ENCODE measurements around the gene DHRS3.
"Not testable (repeated sequence)": the region's sequence is repeated elsewhere in the genome, so short reads cannot be mapped to it uniquely, and the experiment has no call there.

The DHRS3 gene, protein sequence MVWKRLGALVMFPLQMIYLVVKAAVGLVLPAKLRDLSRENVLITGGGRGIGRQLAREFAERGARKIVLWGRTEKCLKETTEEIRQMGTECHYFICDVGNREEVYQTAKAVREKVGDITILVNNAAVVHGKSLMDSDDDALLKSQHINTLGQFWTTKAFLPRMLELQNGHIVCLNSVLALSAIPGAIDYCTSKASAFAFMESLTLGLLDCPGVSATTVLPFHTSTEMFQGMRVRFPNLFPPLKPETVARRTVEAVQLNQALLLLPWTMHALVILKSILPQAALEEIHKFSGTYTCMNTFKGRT

GRCh38 chr1:12617901-12618660 is at the start of gene DHRS3:
Gene DHRS3, minus strand, starts transcription at chr1:12618210. Its CDS starts 862 bp downstream, at chr1:12617348.
- DNase-seq (ENCODE audit: low read depth, low spot score): peak; percentile 90
- H3K27ac ChIP-seq: peak within 1 kb of the TSS; percentile 97

GRCh38 chr1:12666141-12666735 is 48.2 kb upstream of the DHRS3 start:
- no peak for DNase-seq (ENCODE audit: low read depth, low spot score)

GRCh38 chr1:12665511-12665910 is 47.5 kb upstream of the DHRS3 start:
- no peak overlapping the region for H3K27ac ChIP-seq
- no peak for DNase-seq (ENCODE audit: low read depth, low spot score)

More at GRCh38 chr1:12666141-12666735, 48.2 kb upstream of the DHRS3 start:
- no peak overlapping the region for H3K27ac ChIP-seq

DNA sequence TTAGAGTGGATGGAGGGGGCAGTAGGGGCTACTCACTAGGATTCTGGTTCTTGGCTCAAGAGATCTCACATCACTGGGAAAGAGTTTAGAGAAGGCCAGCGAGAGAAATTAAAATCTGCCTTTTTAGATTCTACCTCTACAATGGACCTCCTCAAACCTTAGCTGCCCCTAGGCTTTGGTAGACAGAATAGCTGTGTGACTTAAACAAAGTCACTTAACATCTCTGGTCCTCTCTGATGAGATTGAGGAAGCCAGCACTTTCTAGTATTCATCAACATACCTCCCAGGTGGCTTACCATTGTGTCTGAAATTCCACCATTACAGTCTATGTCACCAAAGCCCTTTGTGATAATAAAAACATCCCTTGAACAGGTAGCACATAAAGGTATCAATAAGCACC is 44.5 kb upstream of the DHRS3 start:
- DNase-seq (ENCODE audit: low read depth, low spot score): no peak
- H3K27ac ChIP-seq: no peak overlapping the region

- DNase-seq (ENCODE audit: low read depth, low spot score): no peak
- no peak overlapping the region for H3K27ac ChIP-seq
Measured at GRCh38 chr1:12661606-12662219, 43.7 kb upstream of the DHRS3 start.

DNA sequence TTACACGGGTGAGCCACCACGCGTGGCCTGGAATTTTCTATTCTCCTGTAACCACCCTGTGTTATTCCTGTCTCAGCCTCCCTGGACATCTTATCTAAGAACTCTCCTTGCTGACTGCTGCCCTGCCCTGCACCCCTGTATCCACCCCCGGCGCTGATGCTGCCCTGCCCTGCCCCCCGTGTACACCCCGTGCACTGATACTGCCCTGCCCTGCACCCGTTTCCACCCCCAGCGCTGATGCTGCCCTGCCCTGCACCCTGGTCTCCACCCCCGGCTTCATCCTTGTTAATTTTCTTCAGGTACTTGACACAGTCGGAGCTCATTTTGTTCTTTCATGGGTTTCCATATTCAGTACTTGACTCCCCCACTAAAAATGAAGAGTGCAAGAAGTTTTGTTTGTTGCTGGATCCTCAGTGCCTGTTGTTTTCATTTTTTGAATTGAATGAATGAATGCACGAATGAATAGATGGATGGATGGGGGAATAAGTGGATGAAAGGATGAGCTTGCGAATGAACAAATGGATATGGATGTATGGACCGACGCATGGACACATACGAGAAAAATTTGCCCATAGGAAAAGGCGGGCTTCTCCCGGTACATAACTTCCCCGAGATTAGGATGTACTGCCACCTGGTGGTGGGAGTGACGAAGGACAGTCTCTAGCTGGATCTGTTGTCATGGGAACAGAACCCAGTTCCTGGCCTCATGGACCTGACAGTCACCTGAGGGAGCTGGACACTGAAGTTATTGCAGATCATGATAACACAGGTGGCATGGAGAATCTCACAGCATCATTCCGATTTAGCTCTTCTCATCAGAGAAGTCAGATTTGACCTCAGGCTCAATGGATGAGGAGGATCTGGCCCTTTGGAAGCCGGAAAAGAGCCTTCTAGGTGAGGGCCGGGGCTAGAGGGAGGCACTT is 40.8 kb upstream of the DHRS3 start:
- DNase-seq (ENCODE audit: low read depth, low spot score): peak; percentile 12
- H3K27ac ChIP-seq: no peak overlapping the region

DNA sequence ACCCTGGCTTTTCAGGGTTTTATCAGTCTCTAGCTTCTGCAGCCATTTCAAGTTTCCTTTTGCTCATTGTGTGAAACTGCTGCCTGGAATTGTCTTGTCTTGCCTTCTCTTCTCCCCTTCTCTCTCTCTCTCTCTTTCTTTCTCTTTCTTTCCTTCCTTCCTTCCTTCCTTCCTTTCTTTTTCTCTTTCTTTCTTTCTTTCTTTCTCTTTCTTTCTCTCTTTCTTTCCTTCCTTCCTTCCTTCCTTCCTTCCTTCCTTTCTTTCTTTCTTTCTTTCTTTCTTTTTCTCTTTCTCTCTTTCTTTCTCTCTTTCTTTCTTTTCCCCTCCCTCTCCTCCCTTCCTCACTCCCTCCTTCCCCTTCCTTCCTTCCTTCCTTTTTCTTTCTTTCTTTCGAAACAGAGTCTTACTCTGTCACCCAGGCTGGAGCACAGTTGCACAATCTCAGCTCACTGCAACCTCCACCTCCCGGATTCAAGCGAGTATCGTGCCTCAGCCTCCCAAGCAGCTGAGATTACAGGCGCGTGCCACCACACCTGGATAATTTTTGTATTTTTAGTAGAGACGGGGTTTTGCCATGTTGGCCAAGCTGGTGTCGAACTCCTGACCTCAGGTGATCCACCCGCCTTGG is 40.0 kb upstream of the DHRS3 start:
- DNase-seq (ENCODE audit: low read depth, low spot score); H3K27ac ChIP-seq: not testable (repeated sequence)

- DNase-seq (ENCODE audit: low read depth, low spot score): no peak
- H3K27ac ChIP-seq: no peak overlapping the region
Measured at GRCh38 chr1:12657060-12657884, 39.3 kb upstream of the DHRS3 start.

DNA sequence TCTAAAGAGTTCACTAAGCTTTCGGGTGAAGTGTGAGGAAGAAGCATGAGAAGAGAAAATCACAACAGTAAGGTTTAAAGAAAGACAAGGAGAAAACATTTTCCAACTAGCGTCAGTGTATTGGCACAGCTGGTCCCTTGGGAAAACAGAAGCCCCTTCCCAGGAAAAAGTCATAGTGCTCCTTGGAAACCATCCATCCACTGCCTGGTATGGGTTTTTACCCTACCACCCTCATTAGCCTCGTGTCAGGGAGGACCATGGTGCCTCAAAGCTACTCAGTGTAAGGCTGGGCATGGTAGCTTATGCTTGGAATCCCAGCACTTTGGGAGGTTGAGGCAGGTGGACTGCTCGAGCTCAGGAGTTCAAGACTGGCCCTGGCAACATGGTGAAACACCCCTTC is 38.6 kb upstream of the DHRS3 start:
- DNase-seq (ENCODE audit: low read depth, low spot score): no peak
- H3K27ac ChIP-seq: no peak overlapping the region

GRCh38 chr1:12654657-12655056 is 36.6 kb upstream of the DHRS3 start:
- no peak overlapping the region for H3K27ac ChIP-seq
- DNase-seq (ENCODE audit: low read depth, low spot score): no peak

DNA sequence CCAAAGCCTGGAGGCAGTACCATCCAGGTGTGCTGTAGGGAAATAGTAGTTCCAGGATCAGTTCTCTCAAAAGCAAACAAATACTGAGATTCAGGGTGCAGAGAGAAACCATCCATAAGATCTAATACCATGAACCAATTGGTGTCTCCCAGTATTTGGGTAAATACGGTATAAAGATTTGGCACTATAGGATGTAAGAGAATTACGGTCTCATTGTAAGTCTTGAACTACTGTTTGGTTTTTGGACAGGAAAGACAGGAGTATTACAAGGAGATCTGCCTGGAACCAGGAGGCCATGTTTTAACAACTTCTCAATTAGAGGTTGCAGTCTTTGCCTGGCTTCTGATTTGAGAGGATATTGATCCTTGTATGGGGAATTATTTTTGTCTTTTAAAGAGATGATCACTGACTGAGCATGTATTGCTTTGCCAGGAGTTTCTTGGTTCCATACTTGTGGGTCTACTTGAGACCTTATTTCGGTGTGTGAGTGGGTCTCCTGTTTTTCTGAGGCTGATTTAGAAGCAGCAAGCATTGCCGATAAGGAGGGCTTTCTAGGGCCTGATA is 36.1 kb upstream of the DHRS3 start:
- DNase-seq (ENCODE audit: low read depth, low spot score): no peak
- H3K27ac ChIP-seq: no peak overlapping the region

DNA sequence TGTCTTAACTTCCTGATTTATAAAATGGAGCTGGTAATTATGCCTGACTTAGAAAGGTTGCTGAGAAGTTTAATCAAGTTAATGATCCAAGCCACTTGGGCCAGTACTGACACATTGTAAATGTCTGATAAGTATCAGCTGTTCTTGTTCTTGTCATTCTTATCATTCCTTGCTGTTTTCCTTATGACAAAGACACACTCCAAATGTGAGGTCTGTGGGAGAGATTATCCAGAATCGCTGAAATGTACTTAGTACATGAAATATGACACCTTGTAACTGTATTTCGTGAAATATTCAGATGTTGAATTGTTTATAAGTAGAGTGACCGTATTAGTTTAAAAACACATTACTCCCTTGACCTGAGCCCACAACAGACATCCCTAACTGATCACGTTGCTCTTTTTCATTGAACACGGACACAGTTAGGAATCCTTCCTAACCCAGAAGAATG is 32.0 kb upstream of the DHRS3 start:
- DNase-seq (ENCODE audit: low read depth, low spot score): no peak

GRCh38 chr1:12648741-12649140 is 30.7 kb upstream of the DHRS3 start:
- no peak for DNase-seq (ENCODE audit: low read depth, low spot score)
- no peak overlapping the region for H3K27ac ChIP-seq

More for the DNA sequence above, 32.0 kb upstream of the DHRS3 start:
- no peak overlapping the region for H3K27ac ChIP-seq

DNA sequence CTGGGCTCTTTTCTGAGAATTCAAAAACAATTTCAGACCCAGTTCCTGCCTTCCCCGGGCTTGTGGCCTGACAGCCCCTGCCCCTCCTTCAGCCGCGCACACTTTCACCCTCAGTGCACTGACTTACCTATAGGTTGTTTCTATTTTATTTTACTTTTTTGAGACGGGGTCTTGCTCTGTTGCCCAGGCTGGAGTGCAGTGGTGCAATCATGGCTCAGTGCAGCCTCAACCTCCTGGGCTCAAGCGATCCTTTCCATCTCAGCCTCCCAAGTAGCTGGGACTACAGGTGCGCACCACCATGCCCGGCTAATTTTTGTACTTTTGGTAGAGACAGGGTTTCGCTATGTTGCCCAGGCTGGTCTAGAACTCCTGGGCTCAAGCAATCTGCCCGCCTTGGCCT is 27.4 kb upstream of the DHRS3 start:
- not testable (repeated sequence) for DNase-seq (ENCODE audit: low read depth, low spot score); H3K27ac ChIP-seq

DNA sequence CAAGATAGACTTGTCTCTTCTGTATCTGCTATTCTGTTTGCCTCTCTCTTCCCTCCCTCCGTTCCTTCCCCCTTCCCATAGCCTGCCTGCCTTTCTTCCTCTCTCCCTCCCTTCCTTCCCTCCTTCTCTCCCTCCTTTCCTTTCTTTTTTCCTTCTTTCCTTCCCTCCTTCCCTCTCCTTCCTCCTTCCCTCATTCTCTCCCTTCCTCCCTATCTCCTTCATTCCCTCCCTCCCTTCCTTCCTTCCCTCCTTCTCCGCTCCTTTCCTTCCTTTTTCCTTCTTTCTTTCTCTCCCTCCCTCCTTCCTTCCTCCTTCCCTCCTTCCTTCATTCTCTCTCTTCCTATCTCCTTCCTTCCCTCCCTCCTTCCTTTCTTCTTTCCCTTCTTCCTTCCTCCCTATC is 26.8 kb upstream of the DHRS3 start:
- DNase-seq (ENCODE audit: low read depth, low spot score): no peak
- H3K27ac ChIP-seq: no peak overlapping the region

DNA sequence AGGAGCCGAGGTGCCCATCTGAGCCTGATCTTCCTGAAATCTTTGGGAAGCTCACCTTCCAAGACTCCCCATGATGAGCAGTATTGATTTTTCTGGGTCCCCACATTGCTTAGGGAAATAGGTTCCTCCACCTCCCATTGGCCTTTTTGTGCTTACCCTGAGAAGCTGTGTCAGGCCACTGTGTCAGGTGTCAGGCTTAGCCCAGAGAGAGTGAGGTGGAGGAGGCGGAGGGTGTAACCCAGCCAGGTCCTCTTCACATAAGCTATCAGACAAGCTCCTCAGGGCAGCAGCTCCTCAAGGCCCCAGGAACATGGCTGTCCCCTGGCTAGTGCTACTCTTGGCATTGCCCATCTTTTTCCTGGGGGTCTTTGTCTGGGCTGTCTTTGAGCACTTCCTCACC is 26.2 kb upstream of the DHRS3 start:
- DNase-seq (ENCODE audit: low read depth, low spot score): no peak
- no peak overlapping the region for H3K27ac ChIP-seq

DNA sequence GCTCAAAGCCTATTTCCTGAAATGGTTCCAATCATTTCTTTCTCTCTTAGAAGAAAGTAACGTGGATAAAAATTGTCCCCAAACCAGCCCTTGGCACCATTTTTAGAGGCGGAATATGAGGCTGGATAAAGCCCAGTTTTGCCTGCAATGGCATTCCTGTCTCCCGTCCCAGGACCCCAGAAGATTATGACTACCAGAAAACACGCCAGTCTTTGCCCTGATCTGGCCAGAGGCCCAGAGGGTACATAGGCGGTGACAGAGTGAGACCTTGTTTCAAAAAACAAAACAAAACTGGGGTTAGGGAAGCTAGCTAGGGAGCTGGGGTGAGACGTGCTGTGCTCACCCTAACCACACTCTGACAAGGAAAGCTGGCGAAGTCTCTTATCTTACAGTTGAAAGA is 25.8 kb upstream of the DHRS3 start, which contains the start of gene AADACL4:
TSS of gene AADACL4 (plus strand) at position 301 of the 400 bp plus-strand sequence. CDS start 462 bp downstream, outside the sequence.
- H3K27ac ChIP-seq: no peak within 1 kb of the TSS
- no peak for DNase-seq (ENCODE audit: low read depth, low spot score)

DNA sequence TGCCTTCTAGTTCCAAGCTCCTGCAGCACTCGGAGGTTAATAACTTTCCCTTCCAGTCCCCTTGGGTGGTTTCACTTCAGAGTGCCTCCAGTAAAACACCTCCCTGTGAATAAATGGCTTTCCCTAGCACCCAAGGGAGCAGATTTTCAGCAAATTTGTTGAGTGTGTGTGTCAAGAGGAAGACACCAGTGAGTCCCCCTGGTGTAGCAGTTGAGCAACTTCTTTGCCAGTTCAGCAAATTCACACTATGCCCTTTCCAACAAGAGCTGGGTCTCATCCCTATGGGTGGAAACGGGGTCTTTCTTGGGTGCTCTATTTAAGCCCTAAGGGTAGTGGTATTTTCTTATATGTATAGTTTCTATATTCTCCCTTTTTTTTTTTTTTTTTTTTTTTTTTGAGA is 25.1 kb upstream of the DHRS3 start:
- DNase-seq (ENCODE audit: low read depth, low spot score): no peak
- no peak overlapping the region for H3K27ac ChIP-seq

Data from epithelial cell of prostate (primary cell).